HEK293 (cell line): ENCODE results near the gene ITGAL.

ENCODE experiments used
- CTCF ChIP-seq: fragments of 450-650 bp; formaldehyde crosslinking; IDR thresholded peaks from 2 replicates; pipeline ENCODE4 v1.5.1; 2016; ENCODE audit warnings: missing biosample characterization, missing genetic modification characterization
- EGR2 ChIP-seq: fragments of 450-650 bp; formaldehyde crosslinking; IDR thresholded peaks from 2 replicates; pipeline ENCODE4 v1.5.1; 2016; ENCODE audit warnings: low read depth, missing biosample characterization, missing genetic modification characterization
- GLI2 ChIP-seq: fragments of 450-650 bp; formaldehyde crosslinking; IDR thresholded peaks from 2 replicates; pipeline ENCODE4; 2017; ENCODE audit warnings: missing biosample characterization, missing genetic modification characterization, low read depth, borderline replicate concordance
- KLF7 ChIP-seq: fragments of 450-650 bp; formaldehyde crosslinking; IDR thresholded peaks from 2 replicates; pipeline ENCODE4 v1.5.1; 2016; ENCODE audit warnings: missing biosample characterization, missing genetic modification characterization, borderline replicate concordance
- OSR2 ChIP-seq: fragments of 450-650 bp; formaldehyde crosslinking; IDR thresholded peaks from 2 replicates; pipeline ENCODE4 v1.5.1; 2016; ENCODE audit warnings: missing biosample characterization, missing genetic modification characterization
- PATZ1 ChIP-seq: fragments of 450-650 bp; formaldehyde crosslinking; IDR thresholded peaks from 2 replicates; pipeline ENCODE4 v1.5.1; 2016; ENCODE audit warnings: missing biosample characterization, missing genetic modification characterization
- ZBTB11 ChIP-seq: fragments of 450-650 bp; formaldehyde crosslinking; conservative IDR thresholded peaks from 2 replicates; pipeline ENCODE4 v1.5.1; 2016; ENCODE audit warnings: low read depth, missing biosample characterization, missing genetic modification characterization
- ZBTB17 ChIP-seq: fragments of 450-650 bp; formaldehyde crosslinking; IDR thresholded peaks from 2 replicates; pipeline ENCODE4 v1.5.1; 2016; ENCODE audit warnings: missing biosample characterization, missing genetic modification characterization
- ZBTB20 ChIP-seq: fragments of 450-650 bp; formaldehyde crosslinking; IDR thresholded peaks from 2 replicates; pipeline ENCODE4 v1.5.1; 2016; ENCODE audit warnings: missing biosample characterization, missing genetic modification characterization
- ZBTB44 ChIP-seq: fragments of 450-650 bp; IDR thresholded peaks from 2 replicates; pipeline ENCODE4 v1.5.1; 2018; ENCODE audit warnings: missing biosample characterization, mild to moderate bottlenecking, missing genetic modification characterization
- ZFHX2 ChIP-seq: fragments of 450-650 bp; formaldehyde crosslinking; conservative IDR thresholded peaks from 2 replicates; pipeline ENCODE4 v1.5.1; 2016; ENCODE audit warnings: missing biosample characterization, missing genetic modification characterization
- ZNF16 ChIP-seq: fragments of 450-650 bp; formaldehyde crosslinking; IDR thresholded peaks from 2 replicates; pipeline ENCODE4 v1.5.1; 2016; ENCODE audit warnings: low read depth, missing biosample characterization, missing genetic modification characterization
- ZNF169 ChIP-seq: fragments of 450-650 bp; formaldehyde crosslinking; IDR thresholded peaks from 2 replicates; pipeline ENCODE4 v1.5.1; 2016; ENCODE audit warnings: missing biosample characterization, missing genetic modification characterization
- ZNF23 ChIP-seq: fragments of 450-650 bp; formaldehyde crosslinking; IDR thresholded peaks from 2 replicates; pipeline ENCODE4 v1.5.1; 2016; ENCODE audit warnings: missing biosample characterization, missing genetic modification characterization, borderline replicate concordance
- ZNF335 ChIP-seq: fragments of 450-650 bp; formaldehyde crosslinking; conservative IDR thresholded peaks from 2 replicates; pipeline ENCODE4 v1.5.1; 2016; ENCODE audit warnings: missing biosample characterization, missing genetic modification characterization
- ZNF341 ChIP-seq: fragments of 450-650 bp; formaldehyde crosslinking; IDR thresholded peaks from 2 replicates; pipeline ENCODE4; 2016; ENCODE audit warnings: low read depth, missing biosample characterization, missing genetic modification characterization
- ZNF354C ChIP-seq: fragments of 450-650 bp; formaldehyde crosslinking; IDR thresholded peaks from 2 replicates; pipeline ENCODE4 v1.5.1; 2016; ENCODE audit warnings: missing biosample characterization, missing genetic modification characterization, low read depth, borderline replicate concordance
- ZNF394 ChIP-seq: fragments of 450-650 bp; formaldehyde crosslinking; IDR thresholded peaks from 2 replicates; pipeline ENCODE4 v1.5.1; 2016; ENCODE audit warnings: missing biosample characterization, missing genetic modification characterization, mild to moderate bottlenecking, moderate library complexity, borderline replicate concordance
- ZNF426 ChIP-seq: fragments of 450-650 bp; formaldehyde crosslinking; IDR thresholded peaks from 2 replicates; pipeline ENCODE4 v1.5.1; 2017; ENCODE audit warnings: missing biosample characterization, missing genetic modification characterization, mild to moderate bottlenecking, inconsistent platforms, moderate library complexity
- ZNF433 ChIP-seq: fragments of 450-650 bp; formaldehyde crosslinking; IDR thresholded peaks from 2 replicates; pipeline ENCODE4 v1.5.1; 2016; ENCODE audit warnings: missing biosample characterization, missing genetic modification characterization, low read depth
- ZNF549 ChIP-seq: fragments of 450-650 bp; IDR thresholded peaks from 2 replicates; pipeline ENCODE4 v1.5.1; 2018; ENCODE audit warnings: missing biosample characterization, missing genetic modification characterization, mild to moderate bottlenecking, inconsistent platforms, moderate library complexity
- ZNF580 ChIP-seq: fragments of 450-650 bp; formaldehyde crosslinking; IDR thresholded peaks from 2 replicates; pipeline ENCODE4 v1.5.1; 2016; ENCODE audit warnings: missing biosample characterization, missing genetic modification characterization
- ZNF600 ChIP-seq: fragments of 450-650 bp; formaldehyde crosslinking; IDR thresholded peaks from 2 replicates; pipeline ENCODE4 v1.5.1; 2016; ENCODE audit warnings: missing biosample characterization, missing genetic modification characterization
- ZNF610 ChIP-seq: fragments of 450-650 bp; formaldehyde crosslinking; IDR thresholded peaks from 2 replicates; pipeline ENCODE4 v1.5.1; 2016; ENCODE audit warnings: missing biosample characterization, missing genetic modification characterization, borderline replicate concordance
- ZNF624 ChIP-seq: fragments of 450-650 bp; formaldehyde crosslinking; IDR thresholded peaks from 2 replicates; pipeline ENCODE4 v1.5.1; 2017; ENCODE audit warnings: missing biosample characterization, missing genetic modification characterization
- ZNF707 ChIP-seq: fragments of 450-650 bp; formaldehyde crosslinking; IDR thresholded peaks from 2 replicates; pipeline ENCODE4 v1.5.1; 2016; ENCODE audit warnings: missing biosample characterization, missing genetic modification characterization
- ZNF76 ChIP-seq: fragments of 450-650 bp; formaldehyde crosslinking; IDR thresholded peaks from 2 replicates; pipeline ENCODE4; 2016; ENCODE audit warnings: low read depth, missing biosample characterization, missing genetic modification characterization, borderline replicate concordance
- ZNF768 ChIP-seq: fragments of 450-650 bp; formaldehyde crosslinking; IDR thresholded peaks from 2 replicates; pipeline ENCODE4 v1.5.1; 2018; ENCODE audit warnings: missing biosample characterization, mild to moderate bottlenecking, missing genetic modification characterization
- ZSCAN18 ChIP-seq: fragments of 450-650 bp; formaldehyde crosslinking; IDR thresholded peaks from 2 replicates; pipeline ENCODE4 v1.5.1; 2016; ENCODE audit warnings: missing biosample characterization, missing genetic modification characterization

ITGAL gene

GRCh38 chr16:30523768-30524574 is 51.4 kb downstream of the ITGAL start (continued):
- no peak for TF ChIP-seq ZBTB11
- TF ChIP-seq ZNF354C (tag by site-specific recombination), result no peak
- peak; percentile 92 for TF ChIP-seq EGR2 (tag by site-specific recombination)
- no peak for TF ChIP-seq ZNF335
- no peak for TF ChIP-seq ZNF169 (tag by site-specific recombination)
- no peak for TF ChIP-seq ZNF624
- no peak for TF ChIP-seq ZNF433 (tag by site-specific recombination)
- TF ChIP-seq CTCF, result no peak
- peak; percentile 47 for TF ChIP-seq OSR2
- 0 out of 2 replicates have a peak, but pooled peaks have one; percentile 35 for TF ChIP-seq ZNF600
- peak; percentile 86 for TF ChIP-seq ZFHX2 (tag by site-specific recombination)
- no peak for TF ChIP-seq ZBTB44 (tag by site-specific recombination)
- peak; percentile 17; the same call in 1 of the 2 replicates for TF ChIP-seq ZBTB17 (tag by site-specific recombination)
- TF ChIP-seq ZNF707, result no peak
- no peak for TF ChIP-seq ZNF549
- no peak for TF ChIP-seq ZSCAN18 (tag by site-specific recombination)
- 0 out of 2 replicates have a peak, but pooled peaks have one; percentile 8 for TF ChIP-seq ZNF341 (tag by site-specific recombination)
- no peak for TF ChIP-seq ZNF426 (tag by site-specific recombination)
- peak; percentile 87 for TF ChIP-seq ZNF76 (tag by site-specific recombination)
- no peak for TF ChIP-seq ZBTB20
- no peak for TF ChIP-seq KLF7 (tag by site-specific recombination)
- TF ChIP-seq GLI2 (tag by site-specific recombination), result no peak
- peak; percentile 99 for TF ChIP-seq ZNF394 (tag by site-specific recombination)
- TF ChIP-seq PATZ1 (tag by site-specific recombination), result peak; percentile 56
- 0 out of 2 replicates have a peak, but pooled peaks have one; percentile 23 for TF ChIP-seq ZNF610
- TF ChIP-seq ZNF768, result no peak
- TF ChIP-seq ZNF580 (tag by site-specific recombination), result no peak
- no peak for TF ChIP-seq ZNF23 (tag by site-specific recombination)
- no peak for TF ChIP-seq ZNF16 (tag by site-specific recombination)
